Activated naive CD4-positive, alpha-beta T cell treated with anti-CD3 and anti-CD28 coated beads, Interleukin-2, amount 50 U/mL, for 72 hours (primary cell): ENCODE measurements around the gene AFAP1L2. TPM values are rescaled to one million over a fixed set of nuclear protein-coding genes. Genes with fewer than 3 reads are reported as not detected.
A peak's percentile ranks its signal among the peaks of the same experiment; 100 is the strongest.

Experiments
- ATAC-seq, 2 donors: fragments of 150-1000 bp; cut with Tn5 transposase; 2 replicates each; pipeline ENCODE4 v1.10.0; 2021; ENCODE audit warnings: mild to moderate bottlenecking in 2 of 2, moderate library complexity in 2 of 2
- DNase-seq, 2 donors: peaks; one replicate each; pipeline ENCODE4 v3.0.0; 2021 to 2022; ENCODE audit warnings: low spot score in 2 of 2
- H3K27ac Mint-ChIP-seq, 2 donors: one replicate each; pipeline ENCODE4 v1.8.0; 2022; ENCODE audit warnings: mild to moderate bottlenecking in 2 of 2, mixed read lengths in 2 of 2
- H3K36me3 Mint-ChIP-seq, 2 donors: one replicate each; pipeline ENCODE4 v1.8.0; 2022; ENCODE audit warnings: mixed read lengths in 2 of 2
- H3K9me3 Mint-ChIP-seq, 2 donors: one replicate each; pipeline ENCODE4 v1.8.0; 2022; ENCODE audit warnings: mixed read lengths in 2 of 2
- total RNA-seq, 2 donors: library from RNA; stranded (reverse); gene quantifications; one replicate each; pipeline ENCODE4 v1.2.3, GENCODE V29; 2022

The AFAP1L2 gene
- total RNA-seq, 2 donors from 2014 or later: 0.98 to 2.7 TPM

GRCh38 chr10:114320249-114321116 lies 83.8 kb downstream of the AFAP1L2 start:
- DNase-seq (no peak), ATAC-seq (no peak)
- H3K36me3 Mint-ChIP-seq: no peaks in the 10 kb centered on the region
- no peak overlapping the region for H3K27ac Mint-ChIP-seq
- H3K9me3 Mint-ChIP-seq: no peaks in the 10 kb centered on the region

- Mint-ChIP-seq H3K27ac (no peak overlapping the region), H3K9me3 (no peaks in the 10 kb centered on the region), H3K36me3 (no peaks in the 10 kb centered on the region)
- ATAC-seq (no peak), DNase-seq (no peak)
Measured at GRCh38 chr10:114319406-114320248, 84.7 kb downstream of the AFAP1L2 start.

- ATAC-seq: no peak
Measured at GRCh38 chr10:114316744-114317143, 87.6 kb downstream of the AFAP1L2 start.

GRCh38 chr10:114315566-114316420 lies 88.5 kb downstream of the AFAP1L2 start:
- peak overlapping the region in 1 of 2 donors; percentile 41 for H3K27ac Mint-ChIP-seq

More at GRCh38 chr10:114316744-114317143, 87.6 kb downstream of the AFAP1L2 start:
- Mint-ChIP-seq H3K27ac (no peak overlapping the region), H3K36me3 (no peaks in the 10 kb centered on the region), H3K9me3 (no peaks in the 10 kb centered on the region)
- DNase-seq: no peak

GRCh38 chr10:114313866-114314265 lies 90.4 kb downstream of the AFAP1L2 start:
- Mint-ChIP-seq H3K36me3 (no peaks in the 10 kb centered on the region), H3K27ac (no peak overlapping the region), H3K9me3 (no peaks in the 10 kb centered on the region)
- ATAC-seq (no peak), DNase-seq (no peak)

More at GRCh38 chr10:114315566-114316420, 88.5 kb downstream of the AFAP1L2 start:
- DNase-seq (no peak), ATAC-seq (no peak)
- no peaks in the 10 kb centered on the region for H3K9me3 Mint-ChIP-seq
- H3K36me3 Mint-ChIP-seq: no peaks in the 10 kb centered on the region

- Mint-ChIP-seq H3K9me3 (no peaks in the 10 kb centered on the region), H3K36me3 (no peaks in the 10 kb centered on the region), H3K27ac (no peak overlapping the region)
- no peak for ATAC-seq
- DNase-seq: no peak
Measured at GRCh38 chr10:114313139-114313538, 91.2 kb downstream of the AFAP1L2 start.

GRCh38 chr10:114311496-114312209 lies 92.6 kb downstream of the AFAP1L2 start:
- DNase-seq (no peak), ATAC-seq (no peak)
- Mint-ChIP-seq H3K9me3 (no peaks in the 10 kb centered on the region), H3K36me3 (no peaks in the 10 kb centered on the region), H3K27ac (no peak overlapping the region)

- ATAC-seq (no peak), DNase-seq (no peak)
- Mint-ChIP-seq H3K36me3 (no peaks in the 10 kb centered on the region), H3K9me3 (no peaks in the 10 kb centered on the region), H3K27ac (no peak overlapping the region)
Measured at GRCh38 chr10:114311023-114311422, 93.3 kb downstream of the AFAP1L2 start.

GRCh38 chr10:114310346-114310745 lies 94.0 kb downstream of the AFAP1L2 start:
- no peaks in the 10 kb centered on the region for H3K9me3 Mint-ChIP-seq
- H3K36me3 Mint-ChIP-seq: no peaks in the 10 kb centered on the region
- no peak for ATAC-seq
- no peak overlapping the region for H3K27ac Mint-ChIP-seq
- no peak for DNase-seq

GRCh38 chr10:114309364-114309651 lies 95.0 kb downstream of the AFAP1L2 start:
- H3K36me3 Mint-ChIP-seq: no peaks in the 10 kb centered on the region
- H3K9me3 Mint-ChIP-seq: no peaks in the 10 kb centered on the region
- DNase-seq (peak in 1 of 2 donors; percentile 39), ATAC-seq (no peak)
- no peak overlapping the region for H3K27ac Mint-ChIP-seq

GRCh38 chr10:114308531-114309363 lies 95.6 kb downstream of the AFAP1L2 start:
- Mint-ChIP-seq H3K36me3 (no peaks in the 10 kb centered on the region), H3K9me3 (no peaks in the 10 kb centered on the region), H3K27ac (no peak overlapping the region)
- DNase-seq (peak in 1 of 2 donors; percentile 38), ATAC-seq (no peak)

- no peak for ATAC-seq
- Mint-ChIP-seq H3K9me3 (no peaks in the 10 kb centered on the region), H3K36me3 (no peaks in the 10 kb centered on the region), H3K27ac (no peak overlapping the region)
- DNase-seq: peak in 1 of 2 donors; percentile 37
Measured at GRCh38 chr10:114307731-114308130, 96.6 kb downstream of the AFAP1L2 start.

- Mint-ChIP-seq H3K27ac (no peak overlapping the region), H3K36me3 (no peaks in the 10 kb centered on the region), H3K9me3 (no peaks in the 10 kb centered on the region)
- ATAC-seq (no peak), DNase-seq (no peak)
Measured at GRCh38 chr10:114306116-114306973, 98.0 kb downstream of the AFAP1L2 start.

GRCh38 chr10:114305521-114305925 lies 98.8 kb downstream of the AFAP1L2 start:
- Mint-ChIP-seq H3K36me3 (no peaks in the 10 kb centered on the region), H3K27ac (no peak overlapping the region), H3K9me3 (no peaks in the 10 kb centered on the region)
- DNase-seq (no peak), ATAC-seq (no peak)
